ENCODE results near the gene DNAH17. TPM values are rescaled to one million over a fixed set of nuclear protein-coding genes. Genes with fewer than 3 reads are reported as not detected.

Gene DNAH17
- total and polyA plus RNA-seq, 2 of the 13 experiments (the other 11 are each of a cell fraction or from before 2014, with no cell fraction given), result 0.86 to 1.6 TPM

DNA sequence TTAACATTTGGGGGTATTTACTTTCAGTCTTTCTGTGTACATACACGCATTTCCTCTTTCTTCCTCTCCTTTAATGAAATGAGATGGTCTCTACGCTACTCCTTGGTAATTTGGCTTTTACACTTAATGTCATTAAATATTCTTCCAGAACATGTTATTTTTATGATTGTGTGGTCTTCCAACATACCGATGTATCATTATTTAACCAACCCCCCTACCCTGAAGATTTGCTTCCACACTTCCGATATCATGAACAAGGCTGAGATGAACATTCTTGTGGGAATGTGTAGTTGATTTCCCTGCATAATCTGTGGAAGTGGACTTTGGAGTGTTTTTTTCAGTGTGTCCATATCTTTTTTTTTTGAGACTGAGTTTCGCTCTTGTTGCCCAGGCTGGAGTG, 201.0 kb downstream of the DNAH17 start (continued):
- no peak for TF ChIP-seq KDM4B (CRISPR knock-in tag; IDR thresholded peaks at IDR 0.05)

DNA sequence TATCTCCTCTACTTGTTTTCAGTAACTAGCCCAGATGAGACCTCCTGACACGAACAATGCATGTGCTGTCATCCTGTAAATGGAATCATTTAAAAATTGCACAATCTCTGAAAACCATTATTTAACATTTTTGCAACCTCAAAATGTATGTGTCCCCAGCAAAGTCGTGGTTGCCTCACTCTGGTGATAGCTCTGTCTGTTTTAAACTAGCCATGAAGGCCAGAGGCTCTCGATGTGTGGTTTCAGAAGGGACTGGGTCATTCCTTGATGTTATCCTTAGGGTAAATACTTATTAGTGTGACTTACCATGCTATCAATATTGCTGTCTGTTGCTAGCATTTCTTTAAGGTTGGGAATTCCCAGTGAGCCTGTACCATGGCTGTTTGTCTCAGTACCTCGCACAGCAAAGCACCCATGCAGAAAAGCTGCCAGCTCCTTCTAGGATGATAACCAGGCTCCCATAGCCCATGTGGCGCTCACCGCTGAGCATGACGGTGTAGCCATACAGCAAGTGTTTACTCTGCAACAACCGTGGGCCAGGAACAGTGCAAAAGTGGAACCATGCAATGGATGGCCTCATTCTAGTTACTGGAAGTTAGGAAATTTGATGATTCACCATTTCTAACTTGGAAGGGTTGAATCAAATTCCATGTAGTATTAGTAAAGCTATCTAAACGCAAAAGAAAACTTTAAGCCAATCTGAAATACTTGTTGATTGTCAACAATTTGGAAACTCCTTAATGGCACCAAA, 201.6 kb downstream of the DNAH17 start:
- DNase-seq (ENCODE audit: low spot score) (peak; percentile 89), ATAC-seq (peak; percentile 23), FAIRE-seq (peak; percentile 81)
- intact Hi-C loops (cut with micrococcal nuclease; ENCODE audit: unreplicated experiment), result loop anchor here (2.0 to 10.0 kb wide), 3 partner anchors 15 to 61 kb away; partner anchors contain the start of gene SOCS3
- H3K9me3 ChIP-seq (ENCODE audit: low read length), result no peaks in the 10 kb centered on the region
- CTCF ChIA-PET (ENCODE audit: low intra/inter-chr PET ratio, low total read pairs), result interaction anchor here (1.4 kb wide), 1 partner anchor 14 kb away, joined by 5 read pairs; no protein-coding TSS in a partner anchor
- peaks cover 2 to 15% of the 10 kb centered on the region in 2 experiments; a peak in 2 of 5 replicates for H3K27me3 ChIP-seq (ENCODE audit: control insufficient read depth in 1 of 2, insufficient read depth in 2 of 2, low read length in 2 of 2)
- peak overlapping the region; percentile 69 for H3K4me2 ChIP-seq (ENCODE audit: low read depth, low read length)
- no peak overlapping the region; the same call in 1 of the 2 replicates for H3K9ac ChIP-seq (ENCODE audit: insufficient read depth, low read depth, low read length)
- peak overlapping the region in 2 of 3 experiments; percentile 4 to 46; a peak in 3 of 6 replicates for H3K4me3 ChIP-seq (replicated peaks in 1 of 3; ENCODE audit: insufficient read depth in 1 of 3, low read depth in 2 of 3, low read length in 3 of 3)
- BruUV-seq (replicated peaks), result no TSS peak
- no peaks in the 10 kb centered on the region for H3K36me3 ChIP-seq (replicated peaks in 1 of 2; ENCODE audit: control insufficient read depth in 1 of 2, insufficient read depth in 2 of 2, low read length in 2 of 2)
- peaks cover 19% of the 10 kb centered on the region for H3K79me2 ChIP-seq (ENCODE audit: insufficient read depth, low read length)
- POLR2A ChIA-PET, result interaction anchor here (0.6 to 2.2 kb wide), 7 partner anchors 10 to 225 kb away, joined by 3 to 13 read pairs (median 3); no protein-coding TSS in a partner anchor
- no peaks in the 10 kb centered on the region for H4K20me1 ChIP-seq (ENCODE audit: insufficient read depth, low read length)
- in situ Hi-C loops (cut with HindIII; ENCODE audit: extremely low pct_ligation_motif_present, low pct_unique_long_range_greater_than_20kb), result no loop called here
- peak overlapping the region; percentile 10 for H3K27ac ChIP-seq (ENCODE audit: extremely low read length, insufficient read depth, low read length)
- peak overlapping the region; percentile 84 for H2AFZ ChIP-seq (ENCODE audit: low read length)
- H3K4me1 ChIP-seq (ENCODE audit: insufficient read depth, low read length), result peaks cover 70% of the 10 kb centered on the region
- WGBS (ENCODE audit: low lambda C conversion rate), result 4% methylated on average over 9 of the region's 9 CpGs
- TF ChIP-seq, protein P1, sequence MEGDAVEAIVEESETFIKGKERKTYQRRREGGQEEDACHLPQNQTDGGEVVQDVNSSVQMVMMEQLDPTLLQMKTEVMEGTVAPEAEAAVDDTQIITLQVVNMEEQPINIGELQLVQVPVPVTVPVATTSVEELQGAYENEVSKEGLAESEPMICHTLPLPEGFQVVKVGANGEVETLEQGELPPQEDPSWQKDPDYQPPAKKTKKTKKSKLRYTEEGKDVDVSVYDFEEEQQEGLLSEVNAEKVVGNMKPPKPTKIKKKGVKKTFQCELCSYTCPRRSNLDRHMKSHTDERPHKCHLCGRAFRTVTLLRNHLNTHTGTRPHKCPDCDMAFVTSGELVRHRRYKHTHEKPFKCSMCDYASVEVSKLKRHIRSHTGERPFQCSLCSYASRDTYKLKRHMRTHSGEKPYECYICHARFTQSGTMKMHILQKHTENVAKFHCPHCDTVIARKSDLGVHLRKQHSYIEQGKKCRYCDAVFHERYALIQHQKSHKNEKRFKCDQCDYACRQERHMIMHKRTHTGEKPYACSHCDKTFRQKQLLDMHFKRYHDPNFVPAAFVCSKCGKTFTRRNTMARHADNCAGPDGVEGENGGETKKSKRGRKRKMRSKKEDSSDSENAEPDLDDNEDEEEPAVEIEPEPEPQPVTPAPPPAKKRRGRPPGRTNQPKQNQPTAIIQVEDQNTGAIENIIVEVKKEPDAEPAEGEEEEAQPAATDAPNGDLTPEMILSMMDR (CRISPR knock-in tag; IDR thresholded peaks at IDR 0.05), result no peak
- TF ChIP-seq, protein P2, sequence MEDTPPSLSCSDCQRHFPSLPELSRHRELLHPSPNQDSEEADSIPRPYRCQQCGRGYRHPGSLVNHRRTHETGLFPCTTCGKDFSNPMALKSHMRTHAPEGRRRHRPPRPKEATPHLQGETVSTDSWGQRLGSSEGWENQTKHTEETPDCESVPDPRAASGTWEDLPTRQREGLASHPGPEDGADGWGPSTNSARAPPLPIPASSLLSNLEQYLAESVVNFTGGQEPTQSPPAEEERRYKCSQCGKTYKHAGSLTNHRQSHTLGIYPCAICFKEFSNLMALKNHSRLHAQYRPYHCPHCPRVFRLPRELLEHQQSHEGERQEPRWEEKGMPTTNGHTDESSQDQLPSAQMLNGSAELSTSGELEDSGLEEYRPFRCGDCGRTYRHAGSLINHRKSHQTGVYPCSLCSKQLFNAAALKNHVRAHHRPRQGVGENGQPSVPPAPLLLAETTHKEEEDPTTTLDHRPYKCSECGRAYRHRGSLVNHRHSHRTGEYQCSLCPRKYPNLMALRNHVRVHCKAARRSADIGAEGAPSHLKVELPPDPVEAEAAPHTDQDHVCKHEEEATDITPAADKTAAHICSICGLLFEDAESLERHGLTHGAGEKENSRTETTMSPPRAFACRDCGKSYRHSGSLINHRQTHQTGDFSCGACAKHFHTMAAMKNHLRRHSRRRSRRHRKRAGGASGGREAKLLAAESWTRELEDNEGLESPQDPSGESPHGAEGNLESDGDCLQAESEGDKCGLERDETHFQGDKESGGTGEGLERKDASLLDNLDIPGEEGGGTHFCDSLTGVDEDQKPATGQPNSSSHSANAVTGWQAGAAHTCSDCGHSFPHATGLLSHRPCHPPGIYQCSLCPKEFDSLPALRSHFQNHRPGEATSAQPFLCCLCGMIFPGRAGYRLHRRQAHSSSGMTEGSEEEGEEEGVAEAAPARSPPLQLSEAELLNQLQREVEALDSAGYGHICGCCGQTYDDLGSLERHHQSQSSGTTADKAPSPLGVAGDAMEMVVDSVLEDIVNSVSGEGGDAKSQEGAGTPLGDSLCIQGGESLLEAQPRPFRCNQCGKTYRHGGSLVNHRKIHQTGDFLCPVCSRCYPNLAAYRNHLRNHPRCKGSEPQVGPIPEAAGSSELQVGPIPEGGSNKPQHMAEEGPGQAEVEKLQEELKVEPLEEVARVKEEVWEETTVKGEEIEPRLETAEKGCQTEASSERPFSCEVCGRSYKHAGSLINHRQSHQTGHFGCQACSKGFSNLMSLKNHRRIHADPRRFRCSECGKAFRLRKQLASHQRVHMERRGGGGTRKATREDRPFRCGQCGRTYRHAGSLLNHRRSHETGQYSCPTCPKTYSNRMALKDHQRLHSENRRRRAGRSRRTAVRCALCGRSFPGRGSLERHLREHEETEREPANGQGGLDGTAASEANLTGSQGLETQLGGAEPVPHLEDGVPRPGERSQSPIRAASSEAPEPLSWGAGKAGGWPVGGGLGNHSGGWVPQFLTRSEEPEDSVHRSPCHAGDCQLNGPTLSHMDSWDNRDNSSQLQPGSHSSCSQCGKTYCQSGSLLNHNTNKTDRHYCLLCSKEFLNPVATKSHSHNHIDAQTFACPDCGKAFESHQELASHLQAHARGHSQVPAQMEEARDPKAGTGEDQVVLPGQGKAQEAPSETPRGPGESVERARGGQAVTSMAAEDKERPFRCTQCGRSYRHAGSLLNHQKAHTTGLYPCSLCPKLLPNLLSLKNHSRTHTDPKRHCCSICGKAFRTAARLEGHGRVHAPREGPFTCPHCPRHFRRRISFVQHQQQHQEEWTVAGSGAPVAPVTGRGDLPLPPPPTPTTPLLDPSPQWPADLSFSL (CRISPR knock-in tag; IDR thresholded peaks at IDR 0.05), result peak; percentile 57; the same call in 1 of the 2 replicates
- TF ChIP-seq, protein P3, sequence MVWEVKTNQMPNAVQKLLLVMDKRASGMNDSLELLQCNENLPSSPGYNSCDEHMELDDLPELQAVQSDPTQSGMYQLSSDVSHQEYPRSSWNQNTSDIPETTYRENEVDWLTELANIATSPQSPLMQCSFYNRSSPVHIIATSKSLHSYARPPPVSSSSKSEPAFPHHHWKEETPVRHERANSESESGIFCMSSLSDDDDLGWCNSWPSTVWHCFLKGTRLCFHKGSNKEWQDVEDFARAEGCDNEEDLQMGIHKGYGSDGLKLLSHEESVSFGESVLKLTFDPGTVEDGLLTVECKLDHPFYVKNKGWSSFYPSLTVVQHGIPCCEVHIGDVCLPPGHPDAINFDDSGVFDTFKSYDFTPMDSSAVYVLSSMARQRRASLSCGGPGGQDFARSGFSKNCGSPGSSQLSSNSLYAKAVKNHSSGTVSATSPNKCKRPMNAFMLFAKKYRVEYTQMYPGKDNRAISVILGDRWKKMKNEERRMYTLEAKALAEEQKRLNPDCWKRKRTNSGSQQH (CRISPR knock-in tag; IDR thresholded peaks at IDR 0.05; ENCODE audit: low read depth), result 0 out of 2 replicates have a peak, but pooled peaks have one; percentile 26
- TF ChIP-seq ZNF607 (CRISPR knock-in tag; IDR thresholded peaks at IDR 0.05; ENCODE audit: borderline replicate concordance) (no peak), ZFP82 (CRISPR knock-in tag; IDR thresholded peaks at IDR 0.05; ENCODE audit: borderline replicate concordance) (no peak), ZNF331 (CRISPR knock-in tag; IDR thresholded peaks at IDR 0.05) (peak; percentile 17; the same call in 1 of the 2 replicates)
- TF ChIP-seq, protein P4, sequence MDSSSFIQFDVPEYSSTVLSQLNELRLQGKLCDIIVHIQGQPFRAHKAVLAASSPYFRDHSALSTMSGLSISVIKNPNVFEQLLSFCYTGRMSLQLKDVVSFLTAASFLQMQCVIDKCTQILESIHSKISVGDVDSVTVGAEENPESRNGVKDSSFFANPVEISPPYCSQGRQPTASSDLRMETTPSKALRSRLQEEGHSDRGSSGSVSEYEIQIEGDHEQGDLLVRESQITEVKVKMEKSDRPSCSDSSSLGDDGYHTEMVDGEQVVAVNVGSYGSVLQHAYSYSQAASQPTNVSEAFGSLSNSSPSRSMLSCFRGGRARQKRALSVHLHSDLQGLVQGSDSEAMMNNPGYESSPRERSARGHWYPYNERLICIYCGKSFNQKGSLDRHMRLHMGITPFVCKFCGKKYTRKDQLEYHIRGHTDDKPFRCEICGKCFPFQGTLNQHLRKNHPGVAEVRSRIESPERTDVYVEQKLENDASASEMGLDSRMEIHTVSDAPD (CRISPR knock-in tag; IDR thresholded peaks at IDR 0.05), result 0 out of 2 replicates have a peak, but pooled peaks have one; percentile 26

Measured in HepG2 (cell line).